OCI-LY7 (cell line): Measurements from ENCODE around the gene CALD1.

Experiments used
- CTCF ChIP-seq: fragments of 200-600 bp; sonication (generic); conservative IDR thresholded peaks from 2 replicates; pipeline ENCODE4 v1.5.1; 2014; ENCODE audit warnings: mild to moderate bottlenecking, antibody characterized with exemption, low read length, moderate library complexity, mixed read lengths
- EZH2phosphoT487 ChIP-seq: fragments of 200-600 bp; sonication (generic); IDR thresholded peaks from 2 replicates; pipeline ENCODE4 v1.6.1; 2018; ENCODE audit warnings: low read depth, borderline replicate concordance, mild to moderate bottlenecking, mixed run types, antibody characterized with exemption, low read length, moderate library complexity, mixed read lengths

GRCh38 chr7:134899729-134900128 lies 120.3 kb downstream of the CALD1 start:
- TF ChIP-seq CTCF (no peak), EZH2phosphoT487 (no peak)
